PFSK-1 (cell line): ENCODE data around the gene SNAPC3.

Experiments
- FOXP2 ChIP-seq: optimal IDR thresholded peaks from 2 replicates; pipeline ENCODE3; 2011; ENCODE audit warnings: borderline replicate concordance, control low read depth, inconsistent platforms; ENCODE audit not compliant: insufficient read depth; ENCODE audit errors: extremely low read length, extremely low read depth
- POLR2AphosphoS5 ChIP-seq: IDR thresholded peaks from 2 replicates; pipeline ENCODE4 v1.6.1; 2012; ENCODE audit warnings: low read depth, mild to moderate bottlenecking, control low read depth, low read length, moderate library complexity
- TAF1 ChIP-seq: IDR thresholded peaks from 2 replicates; pipeline ENCODE4 v1.6.1; 2012; ENCODE audit warnings: low read length, control low read depth, borderline replicate concordance; ENCODE audit not compliant: insufficient read depth
- TF ChIP-seq, protein P1 (sequence below), 2 experiments: IDR thresholded peaks; 2 replicates each; pipeline versions ENCODE4 v1.6.1 to v1.8.0; 2011 to 2012; ENCODE audit warnings: low read depth in 2 of 2, low read length in 2 of 2, control low read depth in 1 of 2, inconsistent platforms in 1 of 2, mild to moderate bottlenecking in 1 of 2, moderate library complexity in 1 of 2; ENCODE audit not compliant: insufficient read depth in 1 of 2

DNA sequence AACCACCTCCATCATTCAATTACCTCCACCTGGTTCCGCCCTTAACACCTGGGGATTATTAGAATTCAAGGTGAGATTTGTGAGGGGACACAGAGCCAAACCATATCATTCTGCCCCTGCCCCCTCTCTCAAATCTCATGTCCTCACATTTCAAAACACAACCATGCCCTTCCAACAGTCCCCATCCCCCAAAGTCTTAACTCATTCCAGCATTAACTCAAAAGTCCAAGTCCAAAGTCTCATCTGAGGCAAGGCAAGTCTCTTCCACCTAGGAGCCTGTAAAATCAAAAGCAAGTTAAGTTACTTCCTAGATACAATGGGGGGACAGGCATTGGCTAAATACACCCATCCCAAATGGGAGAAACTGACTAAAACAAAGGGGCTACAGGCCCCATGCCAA is 69.3 kb downstream of the SNAPC3 start:
- TF ChIP-seq TAF1 (no peak), POLR2AphosphoS5 (no peak), FOXP2 (no peak)
- TF ChIP-seq, protein P1, sequence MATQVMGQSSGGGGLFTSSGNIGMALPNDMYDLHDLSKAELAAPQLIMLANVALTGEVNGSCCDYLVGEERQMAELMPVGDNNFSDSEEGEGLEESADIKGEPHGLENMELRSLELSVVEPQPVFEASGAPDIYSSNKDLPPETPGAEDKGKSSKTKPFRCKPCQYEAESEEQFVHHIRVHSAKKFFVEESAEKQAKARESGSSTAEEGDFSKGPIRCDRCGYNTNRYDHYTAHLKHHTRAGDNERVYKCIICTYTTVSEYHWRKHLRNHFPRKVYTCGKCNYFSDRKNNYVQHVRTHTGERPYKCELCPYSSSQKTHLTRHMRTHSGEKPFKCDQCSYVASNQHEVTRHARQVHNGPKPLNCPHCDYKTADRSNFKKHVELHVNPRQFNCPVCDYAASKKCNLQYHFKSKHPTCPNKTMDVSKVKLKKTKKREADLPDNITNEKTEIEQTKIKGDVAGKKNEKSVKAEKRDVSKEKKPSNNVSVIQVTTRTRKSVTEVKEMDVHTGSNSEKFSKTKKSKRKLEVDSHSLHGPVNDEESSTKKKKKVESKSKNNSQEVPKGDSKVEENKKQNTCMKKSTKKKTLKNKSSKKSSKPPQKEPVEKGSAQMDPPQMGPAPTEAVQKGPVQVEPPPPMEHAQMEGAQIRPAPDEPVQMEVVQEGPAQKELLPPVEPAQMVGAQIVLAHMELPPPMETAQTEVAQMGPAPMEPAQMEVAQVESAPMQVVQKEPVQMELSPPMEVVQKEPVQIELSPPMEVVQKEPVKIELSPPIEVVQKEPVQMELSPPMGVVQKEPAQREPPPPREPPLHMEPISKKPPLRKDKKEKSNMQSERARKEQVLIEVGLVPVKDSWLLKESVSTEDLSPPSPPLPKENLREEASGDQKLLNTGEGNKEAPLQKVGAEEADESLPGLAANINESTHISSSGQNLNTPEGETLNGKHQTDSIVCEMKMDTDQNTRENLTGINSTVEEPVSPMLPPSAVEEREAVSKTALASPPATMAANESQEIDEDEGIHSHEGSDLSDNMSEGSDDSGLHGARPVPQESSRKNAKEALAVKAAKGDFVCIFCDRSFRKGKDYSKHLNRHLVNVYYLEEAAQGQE (IDR thresholded peaks at IDR 0.05; ENCODE audit: insufficient read depth in 1 of 2, low read depth in 2 of 2, low read length in 2 of 2): no peak
